ENCODE data around the gene SLC39A9.

DNA sequence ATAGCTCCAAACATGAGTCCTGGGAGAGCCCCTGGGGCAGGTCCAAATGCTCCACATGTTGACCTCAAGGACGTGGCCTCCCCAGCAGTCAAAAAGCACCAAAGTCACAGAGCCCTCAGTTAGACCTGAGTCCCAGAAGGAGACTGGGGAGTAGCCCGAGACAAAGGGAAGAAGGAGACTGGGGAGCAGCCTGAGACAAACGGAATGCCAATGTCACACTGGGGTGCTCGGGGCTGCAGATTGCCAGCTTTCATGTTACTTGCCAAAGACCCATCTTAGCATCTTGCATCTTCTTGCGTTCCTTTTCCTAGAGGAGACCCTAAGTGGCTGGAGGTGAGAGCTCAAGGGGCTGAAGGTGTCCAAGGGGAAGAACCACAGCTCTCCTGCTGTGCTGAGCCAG, 100.9 kb downstream of the SLC39A9 start:
- TF ChIP-seq, protein P1, sequence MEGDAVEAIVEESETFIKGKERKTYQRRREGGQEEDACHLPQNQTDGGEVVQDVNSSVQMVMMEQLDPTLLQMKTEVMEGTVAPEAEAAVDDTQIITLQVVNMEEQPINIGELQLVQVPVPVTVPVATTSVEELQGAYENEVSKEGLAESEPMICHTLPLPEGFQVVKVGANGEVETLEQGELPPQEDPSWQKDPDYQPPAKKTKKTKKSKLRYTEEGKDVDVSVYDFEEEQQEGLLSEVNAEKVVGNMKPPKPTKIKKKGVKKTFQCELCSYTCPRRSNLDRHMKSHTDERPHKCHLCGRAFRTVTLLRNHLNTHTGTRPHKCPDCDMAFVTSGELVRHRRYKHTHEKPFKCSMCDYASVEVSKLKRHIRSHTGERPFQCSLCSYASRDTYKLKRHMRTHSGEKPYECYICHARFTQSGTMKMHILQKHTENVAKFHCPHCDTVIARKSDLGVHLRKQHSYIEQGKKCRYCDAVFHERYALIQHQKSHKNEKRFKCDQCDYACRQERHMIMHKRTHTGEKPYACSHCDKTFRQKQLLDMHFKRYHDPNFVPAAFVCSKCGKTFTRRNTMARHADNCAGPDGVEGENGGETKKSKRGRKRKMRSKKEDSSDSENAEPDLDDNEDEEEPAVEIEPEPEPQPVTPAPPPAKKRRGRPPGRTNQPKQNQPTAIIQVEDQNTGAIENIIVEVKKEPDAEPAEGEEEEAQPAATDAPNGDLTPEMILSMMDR (IDR thresholded peaks at IDR 0.05; ENCODE audit: low read depth, low read length, missing input control): no peak
- TF ChIP-seq TAF1 (conservative IDR thresholded peaks at IDR 0.05) (no peak), JUND (IDR thresholded peaks at IDR 0.05) (no peak), EGR1 (IDR thresholded peaks at IDR 0.05; ENCODE audit: low read depth in 2 of 2) (no peak)
- TF ChIP-seq, protein P2, sequence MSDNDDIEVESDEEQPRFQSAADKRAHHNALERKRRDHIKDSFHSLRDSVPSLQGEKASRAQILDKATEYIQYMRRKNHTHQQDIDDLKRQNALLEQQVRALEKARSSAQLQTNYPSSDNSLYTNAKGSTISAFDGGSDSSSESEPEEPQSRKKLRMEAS (IDR thresholded peaks at IDR 0.05): no peak
- TF ChIP-seq, protein P3, sequence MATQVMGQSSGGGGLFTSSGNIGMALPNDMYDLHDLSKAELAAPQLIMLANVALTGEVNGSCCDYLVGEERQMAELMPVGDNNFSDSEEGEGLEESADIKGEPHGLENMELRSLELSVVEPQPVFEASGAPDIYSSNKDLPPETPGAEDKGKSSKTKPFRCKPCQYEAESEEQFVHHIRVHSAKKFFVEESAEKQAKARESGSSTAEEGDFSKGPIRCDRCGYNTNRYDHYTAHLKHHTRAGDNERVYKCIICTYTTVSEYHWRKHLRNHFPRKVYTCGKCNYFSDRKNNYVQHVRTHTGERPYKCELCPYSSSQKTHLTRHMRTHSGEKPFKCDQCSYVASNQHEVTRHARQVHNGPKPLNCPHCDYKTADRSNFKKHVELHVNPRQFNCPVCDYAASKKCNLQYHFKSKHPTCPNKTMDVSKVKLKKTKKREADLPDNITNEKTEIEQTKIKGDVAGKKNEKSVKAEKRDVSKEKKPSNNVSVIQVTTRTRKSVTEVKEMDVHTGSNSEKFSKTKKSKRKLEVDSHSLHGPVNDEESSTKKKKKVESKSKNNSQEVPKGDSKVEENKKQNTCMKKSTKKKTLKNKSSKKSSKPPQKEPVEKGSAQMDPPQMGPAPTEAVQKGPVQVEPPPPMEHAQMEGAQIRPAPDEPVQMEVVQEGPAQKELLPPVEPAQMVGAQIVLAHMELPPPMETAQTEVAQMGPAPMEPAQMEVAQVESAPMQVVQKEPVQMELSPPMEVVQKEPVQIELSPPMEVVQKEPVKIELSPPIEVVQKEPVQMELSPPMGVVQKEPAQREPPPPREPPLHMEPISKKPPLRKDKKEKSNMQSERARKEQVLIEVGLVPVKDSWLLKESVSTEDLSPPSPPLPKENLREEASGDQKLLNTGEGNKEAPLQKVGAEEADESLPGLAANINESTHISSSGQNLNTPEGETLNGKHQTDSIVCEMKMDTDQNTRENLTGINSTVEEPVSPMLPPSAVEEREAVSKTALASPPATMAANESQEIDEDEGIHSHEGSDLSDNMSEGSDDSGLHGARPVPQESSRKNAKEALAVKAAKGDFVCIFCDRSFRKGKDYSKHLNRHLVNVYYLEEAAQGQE (IDR thresholded peaks at IDR 0.05): no peak

Measured in liver (tissue), 3 donors.